HEK293T (cell line): Measurements from ENCODE around the gene ROPN1L.

ENCODE experiments used
- FOXM1 ChIP-seq: fragments of 450-650 bp; IDR thresholded peaks from 2 replicates; pipeline ENCODE4 v1.6.1; 2017; ENCODE audit warnings: mild to moderate bottlenecking, borderline replicate concordance
- NFRKB ChIP-seq: fragments of 450-650 bp; IDR thresholded peaks from 2 replicates; pipeline ENCODE4 v1.6.1; 2016; ENCODE audit warnings: mild to moderate bottlenecking, moderate library complexity

DNA sequence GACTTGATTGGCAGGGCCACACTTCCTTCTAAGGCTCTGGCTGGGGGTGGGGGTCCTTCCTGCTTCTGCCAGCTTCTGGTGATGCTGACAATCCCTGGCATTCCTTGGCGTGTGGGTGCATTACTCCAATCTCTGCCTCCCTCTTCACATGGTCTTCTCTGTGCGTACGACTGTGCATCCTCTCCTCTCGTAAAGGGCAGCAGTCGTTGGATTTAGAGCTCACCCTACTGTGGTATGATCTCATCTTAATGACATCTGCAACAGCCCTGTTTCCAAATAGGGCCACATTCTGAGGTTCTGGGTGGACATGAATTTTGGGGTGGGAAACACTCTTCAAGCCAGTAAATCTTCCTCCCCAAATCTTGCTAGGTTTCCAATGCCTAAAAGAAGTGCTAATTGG lies 36.8 kb downstream of the ROPN1L start:
- no peak for TF ChIP-seq NFRKB
- TF ChIP-seq FOXM1, result no peak
